Spleen (tissue), 7 donors: ENCODE results near the gene MACROD2.

Experiments used
- CTCF ChIP-seq, 11 experiments: fragments of 200-600 bp in 7 of 11; fragments of 450-650 bp in 4 of 11; sonication (generic) in 4 of 11; IDR thresholded peaks in 8 of 11; conservative IDR thresholded peaks in 3 of 11; 1 replicate in 7 of 11; 2 replicates in 4 of 11; pipeline versions ENCODE4 v1.4.0 to v1.8.0; 2016 to 2021; ENCODE audit warnings: antibody characterized with exemption in 11 of 11, inconsistent platforms in 4 of 11, mild to moderate bottlenecking in 1 of 11
- POLR2A ChIP-seq, 3 donors: fragments of 450-650 bp; IDR thresholded peaks; one replicate each; pipeline ENCODE4 v1.5.1; 2017; ENCODE audit warnings: antibody characterized with exemption in 3 of 3, mild to moderate bottlenecking in 1 of 3
- POLR2AphosphoS5 ChIP-seq, 3 donors: sonication (generic); formaldehyde crosslinking; IDR thresholded peaks; one replicate each; pipeline ENCODE4 v1.5.1; 2017; ENCODE audit warnings: antibody characterized with exemption in 3 of 3
- donor health status: DM: no; HTN: no; CAD: no; lungs with moderate emphysema.
- donor health status: DM: no; HTN: no; CAD: no.
- donor health status: DM: no; HTN: no; CAD: no.

GRCh38 chr20:14632906-14633305 lies 637.6 kb downstream of the MACROD2 start:
- TF ChIP-seq CTCF (IDR thresholded peaks at IDR 0.05 in 8 of 11, conservative IDR thresholded peaks at IDR 0.05 in 3 of 11) (no peak), POLR2AphosphoS5 (IDR thresholded peaks at IDR 0.05) (no peak), POLR2A (IDR thresholded peaks at IDR 0.05) (no peak)
